Vagina (tissue), 2 donors: Measurements from ENCODE around the gene STING1. TPM values are rescaled to one million over a fixed set of nuclear protein-coding genes. Genes with fewer than 3 reads are reported as not detected.

Experiments
- DNase-seq, 2 donors: peaks; one replicate each; pipeline ENCODE4 v3.0.0-alpha.2; 2017; ENCODE audit errors: extremely low spot score in 2 of 2
- H3K27ac ChIP-seq: fragments of 200-600 bp; sonication (generic); one replicate; pipeline ENCODE4 v1.5.1; 2019
- H3K27me3 ChIP-seq: fragments of 200-600 bp; sonication (generic); one replicate; pipeline ENCODE4 v1.5.1; 2019
- H3K36me3 ChIP-seq, 2 donors: fragments of 200-600 bp; sonication (generic); one replicate each; pipeline ENCODE4 v1.5.1; 2017 to 2019
- H3K4me1 ChIP-seq: fragments of 200-600 bp; sonication (generic); one replicate; pipeline ENCODE4 v1.5.1; 2019
- H3K4me3 ChIP-seq, 2 donors: fragments of 200-600 bp; sonication (generic); 1 replicate in 1 of 2; 2 replicates in 1 of 2; pipeline ENCODE4 v1.5.1; 2016 to 2019
- H3K9me3 ChIP-seq: fragments of 200-600 bp; sonication (generic); one replicate; pipeline ENCODE4 v1.5.1; 2019
- POLR2A ChIP-seq, 2 donors: fragments of 450-650 bp; IDR thresholded peaks; one replicate each; pipeline ENCODE4 v1.6.1; 2017; ENCODE audit warnings: antibody characterized with exemption in 2 of 2, mild to moderate bottlenecking in 2 of 2, moderate library complexity in 2 of 2
- POLR2AphosphoS5 ChIP-seq, 2 donors: sonication (generic); formaldehyde crosslinking; IDR thresholded peaks; one replicate each; pipeline ENCODE4 v1.9.0; 2017; ENCODE audit warnings: antibody characterized with exemption in 2 of 2, mild to moderate bottlenecking in 2 of 2, low read depth in 1 of 2; ENCODE audit not compliant: insufficient read depth in 1 of 2
- intact Hi-C: fragments of 100-400 bp; cut with DNase I; formaldehyde crosslinking; loops from one replicate; pipeline ENCODE4 v1.15.1; 2023
- total RNA-seq: library from RNA; depleted of rRNA; stranded (reverse); fragments of >200 nt; gene quantifications from one replicate; pipeline ENCODE4 v1.2.3, GENCODE V29; 2016
- TF ChIP-seq, protein P1 (sequence below), 3 experiments: fragments of 450-650 bp in 2 of 3; fragments of 200-600 bp in 1 of 3; sonication (generic) in 1 of 3; IDR thresholded peaks; one replicate each; pipeline ENCODE4 v1.5.1; 2017 to 2019; ENCODE audit warnings: antibody characterized with exemption in 3 of 3, mild to moderate bottlenecking in 2 of 3, moderate library complexity in 2 of 3

STING1 gene
- total RNA-seq, 1 donor from 2014 or later = 103 TPM

DNA sequence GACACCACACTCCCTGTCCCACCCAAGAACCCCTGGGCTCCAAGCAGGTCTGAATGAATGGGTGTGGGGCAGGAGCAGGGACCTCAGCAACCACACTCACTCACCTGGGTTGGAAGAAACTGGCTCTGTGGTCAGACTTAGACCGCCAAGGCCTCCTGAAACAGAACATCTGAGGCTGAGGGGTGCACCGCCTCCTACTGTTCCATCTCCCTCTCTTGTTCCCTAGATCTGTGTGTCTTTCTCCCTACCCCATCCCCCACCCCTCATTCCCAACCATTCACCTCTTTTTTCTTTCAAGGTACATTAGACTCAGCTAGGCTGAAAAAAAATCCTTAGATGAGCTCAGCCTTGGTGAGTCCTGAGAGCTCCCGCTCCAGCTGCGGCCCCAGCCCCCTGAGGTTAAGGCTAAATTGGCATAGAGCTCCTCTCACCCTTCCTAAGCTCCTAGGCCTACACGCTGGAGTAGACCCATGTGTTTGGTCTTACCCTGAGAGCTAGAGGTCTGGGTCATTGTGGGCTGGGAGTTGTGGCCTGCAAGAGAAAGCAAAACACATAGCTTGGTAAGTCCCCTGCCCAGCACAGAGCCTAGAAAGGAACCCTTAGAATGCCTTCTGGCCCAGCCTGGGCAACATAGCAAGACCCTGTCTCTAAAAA is 24.8 kb downstream of the STING1 start:
- intact Hi-C loops = no loop called here
- no peaks in the 10 kb centered on the region for H3K36me3 ChIP-seq
- TF ChIP-seq, protein P1, sequence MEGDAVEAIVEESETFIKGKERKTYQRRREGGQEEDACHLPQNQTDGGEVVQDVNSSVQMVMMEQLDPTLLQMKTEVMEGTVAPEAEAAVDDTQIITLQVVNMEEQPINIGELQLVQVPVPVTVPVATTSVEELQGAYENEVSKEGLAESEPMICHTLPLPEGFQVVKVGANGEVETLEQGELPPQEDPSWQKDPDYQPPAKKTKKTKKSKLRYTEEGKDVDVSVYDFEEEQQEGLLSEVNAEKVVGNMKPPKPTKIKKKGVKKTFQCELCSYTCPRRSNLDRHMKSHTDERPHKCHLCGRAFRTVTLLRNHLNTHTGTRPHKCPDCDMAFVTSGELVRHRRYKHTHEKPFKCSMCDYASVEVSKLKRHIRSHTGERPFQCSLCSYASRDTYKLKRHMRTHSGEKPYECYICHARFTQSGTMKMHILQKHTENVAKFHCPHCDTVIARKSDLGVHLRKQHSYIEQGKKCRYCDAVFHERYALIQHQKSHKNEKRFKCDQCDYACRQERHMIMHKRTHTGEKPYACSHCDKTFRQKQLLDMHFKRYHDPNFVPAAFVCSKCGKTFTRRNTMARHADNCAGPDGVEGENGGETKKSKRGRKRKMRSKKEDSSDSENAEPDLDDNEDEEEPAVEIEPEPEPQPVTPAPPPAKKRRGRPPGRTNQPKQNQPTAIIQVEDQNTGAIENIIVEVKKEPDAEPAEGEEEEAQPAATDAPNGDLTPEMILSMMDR (IDR thresholded peaks at IDR 0.05) = no peak
- no peak for TF ChIP-seq POLR2A (IDR thresholded peaks at IDR 0.05)
- no peak for TF ChIP-seq POLR2AphosphoS5 (IDR thresholded peaks at IDR 0.05; ENCODE audit: insufficient read depth in 1 of 2, low read depth in 1 of 2)
- DNase-seq = no peak
- no peaks in the 10 kb centered on the region for H3K9me3 ChIP-seq
- no peaks in the 10 kb centered on the region for H3K27me3 ChIP-seq
- no peak overlapping the region for H3K4me3 ChIP-seq
- no peak overlapping the region for H3K27ac ChIP-seq
- peaks cover 10% of the 10 kb centered on the region for H3K4me1 ChIP-seq

DNA sequence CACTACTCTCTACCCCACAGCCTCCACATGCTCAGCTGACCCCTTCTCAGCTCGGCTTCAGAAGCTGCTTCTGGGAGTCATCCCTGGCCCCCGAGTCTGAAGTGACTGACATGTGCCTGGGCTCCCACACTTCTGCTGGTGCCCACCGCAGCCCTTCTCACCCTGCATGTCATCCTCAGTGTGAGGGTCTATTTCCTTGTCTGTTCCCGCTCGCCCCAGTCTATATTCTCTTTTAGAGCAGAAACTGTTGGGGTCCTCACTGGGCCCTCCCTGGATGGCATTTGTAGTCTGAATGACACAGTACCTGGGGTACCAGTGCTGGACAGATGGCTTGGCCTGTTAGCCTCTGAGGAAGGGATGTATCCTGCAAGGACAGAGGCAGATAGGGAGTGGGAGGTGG is 25.3 kb downstream of the STING1 start:
- DNase-seq = no peak
- TF ChIP-seq, protein P1 (IDR thresholded peaks at IDR 0.05) = no peak
- TF ChIP-seq POLR2AphosphoS5 (IDR thresholded peaks at IDR 0.05; ENCODE audit: insufficient read depth in 1 of 2, low read depth in 1 of 2) (no peak), POLR2A (IDR thresholded peaks at IDR 0.05) (no peak)
- H3K4me3 ChIP-seq = no peak overlapping the region
- intact Hi-C loops = no loop called here
- no peak overlapping the region for H3K27ac ChIP-seq
- H3K4me1 ChIP-seq = peaks cover 10% of the 10 kb centered on the region
- H3K36me3 ChIP-seq = no peaks in the 10 kb centered on the region
- no peaks in the 10 kb centered on the region for H3K9me3 ChIP-seq
- H3K27me3 ChIP-seq = no peaks in the 10 kb centered on the region

DNA sequence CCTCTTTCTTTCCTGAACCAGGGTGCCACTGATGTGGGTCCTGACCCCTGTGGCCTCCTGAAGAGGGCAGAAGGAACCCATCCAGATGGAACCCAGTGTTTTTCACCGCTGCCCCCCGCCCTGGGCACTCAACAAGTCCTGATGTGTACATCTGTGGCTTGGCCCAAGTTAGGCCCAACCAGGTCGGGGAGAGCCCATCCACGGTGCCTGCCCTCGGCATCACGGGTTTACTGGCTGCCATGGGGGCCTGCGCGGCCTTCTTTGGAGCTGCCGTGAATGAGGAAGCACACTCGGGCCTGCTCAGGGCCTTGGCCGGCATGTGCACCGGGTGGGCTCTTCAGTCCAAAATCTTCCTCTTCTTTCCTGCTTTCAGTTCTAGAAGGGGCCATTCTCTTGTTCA is 25.8 kb downstream of the STING1 start:
- TF ChIP-seq, protein P1 (IDR thresholded peaks at IDR 0.05) = no peak
- TF ChIP-seq POLR2AphosphoS5 (IDR thresholded peaks at IDR 0.05; ENCODE audit: insufficient read depth in 1 of 2, low read depth in 1 of 2) = no peak
- no peak for TF ChIP-seq POLR2A (IDR thresholded peaks at IDR 0.05)
- no peak overlapping the region for H3K4me3 ChIP-seq
- no peaks in the 10 kb centered on the region for H3K27me3 ChIP-seq
- H3K36me3 ChIP-seq = no peaks in the 10 kb centered on the region
- H3K27ac ChIP-seq = no peak overlapping the region
- H3K9me3 ChIP-seq = no peaks in the 10 kb centered on the region
- no peak for DNase-seq
- intact Hi-C loops = no loop called here
- H3K4me1 ChIP-seq = peaks cover 10% of the 10 kb centered on the region

DNA sequence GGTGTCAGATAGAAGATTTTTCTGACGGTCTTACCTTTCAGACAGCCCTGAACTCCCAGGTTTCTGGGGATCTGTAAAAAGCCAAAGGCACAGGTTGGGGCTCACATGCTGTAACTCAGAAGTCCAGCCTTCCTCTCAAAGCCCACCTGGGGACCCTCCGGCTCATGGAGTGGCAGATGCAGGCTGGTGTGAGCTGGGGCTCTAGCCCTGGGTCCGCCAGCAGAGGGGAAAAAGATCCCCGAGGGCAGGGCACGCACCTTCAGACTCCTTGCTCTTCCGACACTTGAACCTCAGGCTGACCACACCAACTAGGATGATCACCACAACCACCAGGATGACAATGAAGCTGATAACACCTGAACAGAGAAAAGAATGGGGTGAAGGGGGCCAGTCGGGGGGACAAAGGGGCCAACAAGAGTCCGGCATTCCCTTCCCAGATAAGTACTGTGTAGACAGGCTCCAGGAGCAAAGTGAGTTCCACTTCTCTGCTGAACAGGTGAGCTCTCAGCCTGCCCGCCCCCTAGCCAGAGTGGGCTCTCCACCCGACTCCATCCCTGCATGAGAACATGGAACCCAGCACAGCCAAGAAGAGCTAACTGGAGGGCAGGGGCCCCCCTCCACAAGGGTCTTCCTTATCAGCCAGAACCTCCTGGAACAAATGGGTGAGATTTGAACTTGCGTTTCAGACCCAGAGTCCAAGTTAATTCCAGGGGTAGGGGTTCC is 27.8 kb downstream of the STING1 start:
- no peak overlapping the region for H3K27ac ChIP-seq
- H3K9me3 ChIP-seq = no peaks in the 10 kb centered on the region
- TF ChIP-seq, protein P1 (IDR thresholded peaks at IDR 0.05) = no peak
- no peak for TF ChIP-seq POLR2A (IDR thresholded peaks at IDR 0.05)
- TF ChIP-seq POLR2AphosphoS5 (IDR thresholded peaks at IDR 0.05; ENCODE audit: insufficient read depth in 1 of 2, low read depth in 1 of 2) = no peak
- no peaks in the 10 kb centered on the region for H3K27me3 ChIP-seq
- intact Hi-C loops = no loop called here
- no peak for DNase-seq
- peaks cover 10% of the 10 kb centered on the region for H3K4me1 ChIP-seq
- H3K36me3 ChIP-seq = no peaks in the 10 kb centered on the region
- no peak overlapping the region for H3K4me3 ChIP-seq
